Measurements from ENCODE around the gene GNS. TPM values are rescaled to one million over a fixed set of nuclear protein-coding genes. Genes with fewer than 3 reads are reported as not detected.
A peak's percentile ranks its signal among the peaks of the same experiment; 100 is the strongest.

The GNS gene
- total RNA-seq, 1 experiment from 2014 or later, result 74.9 TPM

DNA sequence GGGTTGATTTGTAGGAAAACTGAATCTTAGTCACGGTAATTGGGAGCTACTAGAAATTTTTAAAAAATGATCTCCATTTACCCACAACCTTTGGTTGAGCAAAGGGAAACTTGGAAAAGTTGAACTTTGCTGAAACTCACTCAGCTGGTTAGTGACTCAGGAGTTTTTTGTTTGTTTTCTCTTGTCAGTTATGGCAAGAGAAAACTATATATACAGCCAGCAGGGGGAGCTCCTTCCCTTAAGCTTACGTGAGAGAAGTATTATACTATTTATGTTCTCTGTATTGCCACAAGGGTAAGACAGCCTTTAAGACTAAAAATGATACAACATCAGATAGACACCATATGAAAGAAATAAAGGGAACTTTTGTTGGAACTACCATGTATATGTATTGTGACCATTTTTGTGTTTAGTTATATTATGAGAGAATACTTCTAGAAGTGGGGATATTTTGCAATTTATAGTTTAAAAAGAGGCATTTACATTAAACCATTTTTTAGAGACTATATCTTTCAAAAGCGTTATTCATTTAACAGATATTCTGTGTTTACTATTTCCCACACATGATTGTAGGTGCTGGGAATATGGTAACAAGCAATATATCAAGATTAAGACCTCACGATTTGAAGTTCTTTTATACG lies 37.1 kb upstream of the GNS start:
- no TSS peak for BruUV-seq (replicated peaks)
- Histone ChIP-seq H3K27me3 (ENCODE audit: insufficient read depth, low read depth) (no peaks in the 10 kb centered on the region), H3K36me3 (ENCODE audit: low read depth) (no peaks in the 10 kb centered on the region), H3K27ac (peak overlapping the region; percentile 84), H3F3A (ENCODE audit: insufficient read depth, low read depth) (peaks cover 33% of the 10 kb centered on the region), H2AFZ (no peak overlapping the region), H3K4me2 (peak overlapping the region; percentile 71), H3K9me3 (ENCODE audit: insufficient read depth, low read depth) (no peaks in the 10 kb centered on the region), H3K9me2 (ENCODE audit: insufficient read depth) (no peaks in the 10 kb centered on the region), H3K4me1 (replicated peaks; ENCODE audit: insufficient read depth) (peaks cover 33% of the 10 kb centered on the region), H3K4me3 (peak overlapping the region; percentile 20; the same call in 1 of the 2 replicates), H3K79me2 (ENCODE audit: low read depth) (peaks cover 14% of the 10 kb centered on the region), H4K20me1 (ENCODE audit: insufficient read depth) (no peaks in the 10 kb centered on the region)
- ChIA-PET POLR2A (ENCODE audit: unreplicated experiment) (interaction anchor here (0.5 to 0.6 kb wide), 4 partner anchors 26 to 335 kb away, joined by 6 to 17 read pairs (median 8); no protein-coding TSS in a partner anchor), CTCF (interaction anchor here (0.6 to 1.2 kb wide), 9 partner anchors 10 to 760 kb away, joined by 3 to 12 read pairs (median 5); no protein-coding TSS in a partner anchor)
- DNase-seq, result peak; percentile 70 to 92
- TF ChIP-seq, protein P1, sequence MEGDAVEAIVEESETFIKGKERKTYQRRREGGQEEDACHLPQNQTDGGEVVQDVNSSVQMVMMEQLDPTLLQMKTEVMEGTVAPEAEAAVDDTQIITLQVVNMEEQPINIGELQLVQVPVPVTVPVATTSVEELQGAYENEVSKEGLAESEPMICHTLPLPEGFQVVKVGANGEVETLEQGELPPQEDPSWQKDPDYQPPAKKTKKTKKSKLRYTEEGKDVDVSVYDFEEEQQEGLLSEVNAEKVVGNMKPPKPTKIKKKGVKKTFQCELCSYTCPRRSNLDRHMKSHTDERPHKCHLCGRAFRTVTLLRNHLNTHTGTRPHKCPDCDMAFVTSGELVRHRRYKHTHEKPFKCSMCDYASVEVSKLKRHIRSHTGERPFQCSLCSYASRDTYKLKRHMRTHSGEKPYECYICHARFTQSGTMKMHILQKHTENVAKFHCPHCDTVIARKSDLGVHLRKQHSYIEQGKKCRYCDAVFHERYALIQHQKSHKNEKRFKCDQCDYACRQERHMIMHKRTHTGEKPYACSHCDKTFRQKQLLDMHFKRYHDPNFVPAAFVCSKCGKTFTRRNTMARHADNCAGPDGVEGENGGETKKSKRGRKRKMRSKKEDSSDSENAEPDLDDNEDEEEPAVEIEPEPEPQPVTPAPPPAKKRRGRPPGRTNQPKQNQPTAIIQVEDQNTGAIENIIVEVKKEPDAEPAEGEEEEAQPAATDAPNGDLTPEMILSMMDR (conservative IDR thresholded peaks at IDR 0.05), result peak; percentile 93
- no peak for TF ChIP-seq EZH2 (IDR thresholded peaks at IDR 0.05; ENCODE audit: low read depth)
- intact Hi-C loops (cut with micrococcal nuclease; ENCODE audit: unreplicated experiment), result loop anchor here (5.0 to 10.0 kb wide), 4 partner anchors 252 to 1078 kb away; partner anchors contain the start of gene MSRB3

DNA sequence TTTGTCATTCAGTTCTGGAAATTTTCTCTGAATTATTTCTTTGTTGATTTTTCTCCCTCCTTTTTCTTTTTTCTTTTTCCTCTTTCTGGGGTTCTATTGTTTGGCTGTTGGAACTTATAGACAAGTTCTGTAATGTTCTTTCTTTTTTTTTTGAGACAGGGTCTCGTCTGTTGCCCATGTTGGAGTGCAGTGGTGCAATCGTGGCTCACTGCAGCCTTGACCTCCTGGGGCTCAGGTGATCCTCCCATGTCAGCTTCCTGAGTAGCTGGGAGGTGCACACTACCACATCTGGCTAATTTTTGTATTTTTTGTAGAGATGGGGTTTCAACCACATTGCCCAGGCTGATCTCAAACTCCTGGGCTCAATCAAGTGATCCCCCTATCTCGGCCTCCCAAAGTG lies 35.1 kb upstream of the GNS start:
- Histone ChIP-seq H3F3A (ENCODE audit: insufficient read depth, low read depth) (peaks cover 44% of the 10 kb centered on the region), H3K4me2 (no peak overlapping the region), H3K9me2 (ENCODE audit: insufficient read depth) (no peaks in the 10 kb centered on the region), H3K4me1 (replicated peaks; ENCODE audit: insufficient read depth) (peaks cover 53% of the 10 kb centered on the region), H3K27me3 (ENCODE audit: insufficient read depth, low read depth) (no peaks in the 10 kb centered on the region), H3K9me3 (ENCODE audit: insufficient read depth, low read depth) (peaks cover 4% of the 10 kb centered on the region; the same call in 1 of the 2 replicates), H4K20me1 (ENCODE audit: insufficient read depth) (no peaks in the 10 kb centered on the region), H2AFZ (no peak overlapping the region), H3K79me2 (ENCODE audit: low read depth) (peaks cover 18% of the 10 kb centered on the region), H3K4me3 (no peak overlapping the region), H3K36me3 (ENCODE audit: low read depth) (no peaks in the 10 kb centered on the region), H3K27ac (no peak overlapping the region)
- CTCF ChIA-PET, result no interaction called here
- POLR2A ChIA-PET (ENCODE audit: unreplicated experiment), result no interaction called here
- intact Hi-C loops (cut with micrococcal nuclease; ENCODE audit: unreplicated experiment), result loop anchor here (10.0 kb wide), 3 partner anchors 250 to 1080 kb away; partner anchors contain the start of gene MSRB3
- no peak for DNase-seq
- no TSS peak for BruUV-seq (replicated peaks)
- TF ChIP-seq EZH2 (IDR thresholded peaks at IDR 0.05; ENCODE audit: low read depth), result no peak
- TF ChIP-seq, protein P1 (conservative IDR thresholded peaks at IDR 0.05), result no peak

DNA sequence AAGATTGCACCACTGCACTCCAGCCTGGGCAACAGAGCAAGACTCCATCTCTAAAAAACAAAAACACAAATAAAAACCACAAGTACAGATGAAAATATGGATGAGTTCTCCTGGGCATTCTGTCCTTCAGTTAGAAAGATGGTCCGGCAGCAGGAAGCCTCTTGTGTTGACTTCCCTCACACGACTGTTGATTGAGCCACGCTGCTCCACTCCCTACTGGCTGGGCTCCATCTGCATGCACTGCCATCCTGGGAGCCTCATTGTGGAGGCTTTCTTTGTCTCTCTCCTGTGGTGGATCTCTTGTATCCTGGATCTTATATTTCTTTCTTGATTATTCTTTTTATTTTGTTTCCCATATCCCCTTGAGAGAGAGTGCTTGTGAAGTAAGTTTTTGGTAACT lies 34.4 kb upstream of the GNS start:
- POLR2A ChIA-PET (ENCODE audit: unreplicated experiment), result interaction anchor here (0.7 kb wide), 1 partner anchor 291 kb away, joined by 5 read pairs; no protein-coding TSS in a partner anchor

More for the DNA sequence above, 34.4 kb upstream of the GNS start:
- Histone ChIP-seq H3K9me2 (ENCODE audit: insufficient read depth) (no peaks in the 10 kb centered on the region), H3K4me1 (replicated peaks; ENCODE audit: insufficient read depth) (peaks cover 55% of the 10 kb centered on the region), H3F3A (ENCODE audit: insufficient read depth, low read depth) (peaks cover 44% of the 10 kb centered on the region), H4K20me1 (ENCODE audit: insufficient read depth) (no peaks in the 10 kb centered on the region), H3K36me3 (ENCODE audit: low read depth) (no peaks in the 10 kb centered on the region), H3K27me3 (ENCODE audit: insufficient read depth, low read depth) (no peaks in the 10 kb centered on the region), H3K4me2 (no peak overlapping the region), H2AFZ (no peak overlapping the region), H3K4me3 (no peak overlapping the region), H3K79me2 (ENCODE audit: low read depth) (peaks cover 18% of the 10 kb centered on the region), H3K27ac (no peak overlapping the region), H3K9me3 (ENCODE audit: insufficient read depth, low read depth) (peaks cover 4% of the 10 kb centered on the region; the same call in 1 of the 2 replicates)
- CTCF ChIA-PET, result interaction anchor here (0.6 kb wide), 2 partner anchors 357 to 439 kb away, joined by 4 to 5 read pairs; no protein-coding TSS in a partner anchor
- TF ChIP-seq, protein P1 (conservative IDR thresholded peaks at IDR 0.05), result no peak
- TF ChIP-seq EZH2 (IDR thresholded peaks at IDR 0.05; ENCODE audit: low read depth), result no peak
- no TSS peak for BruUV-seq (replicated peaks)
- DNase-seq, result no peak
- intact Hi-C loops (cut with micrococcal nuclease; ENCODE audit: unreplicated experiment), result loop anchor here (10.0 kb wide), 3 partner anchors 249 to 1081 kb away; partner anchors contain the start of gene MSRB3

Data from PC-9 (cell line).